Measurements from ENCODE around the gene ATP1B1.

GRCh38 chr1:169103002-169103401, 3.5 kb upstream of the ATP1B1 start:
- TF ChIP-seq CTCF (IDR thresholded peaks at IDR 0.05; ENCODE audit: low read length) (no peak), EZH2phosphoT487 (IDR thresholded peaks at IDR 0.05; ENCODE audit: low read length) (no peak)

Measured in MM.1S (cell line).